OCI-LY7 (cell line): Measurements from ENCODE around the gene TMEM87A. TPM values are rescaled to one million over a fixed set of nuclear protein-coding genes. Genes with fewer than 3 reads are reported as not detected.

Experiments used
- BruUV-seq: library from RNA; stranded (reverse); fragments of 400-500 nt; replicated peaks from 2 replicates; lab custom pipeline; 2021; lab: Mats Ljungman, UMichigan
- CTCF ChIA-PET: fragments of 300-600 bp; sonication (Branson Sonifier 250); formaldehyde crosslinking; loops from one replicate; lab custom pipeline; 2022; ENCODE audit warnings: antibody characterized with exemption; ENCODE audit not compliant: unreplicated experiment; lab: Charles Lee
- POLR2A ChIA-PET: fragments of 300-600 bp; sonication (Branson Sonifier 250); formaldehyde crosslinking; loops from one replicate; lab custom pipeline; 2022; ENCODE audit warnings: antibody characterized with exemption; lab: Charles Lee
- DNase-seq: peaks from one replicate; pipeline ENCODE4 v3.0.0-alpha.2; 2015; ENCODE audit warnings: low spot score
- H2AFZ ChIP-seq: fragments of 200-600 bp; sonication (generic), shearing (Covaris generic); 2 replicates; pipeline ENCODE4 v1.6.1; 2014; ENCODE audit warnings: mild to moderate bottlenecking, antibody characterized with exemption, low read length, moderate library complexity
- H3K27ac ChIP-seq: fragments of 200-600 bp; sonication (generic); 2 replicates; pipeline ENCODE4 v1.5.1; 2014; ENCODE audit warnings: mixed run types, low read depth, mild to moderate bottlenecking, moderate library complexity, low read length, inconsistent platforms; ENCODE audit not compliant: poor library complexity, severe bottlenecking
- H3K36me3 ChIP-seq: fragments of 200-600 bp; sonication (generic); 2 replicates; pipeline ENCODE4 v1.6.1; 2014; ENCODE audit warnings: mild to moderate bottlenecking, antibody characterized with exemption, low read length, moderate library complexity, mixed read lengths; ENCODE audit not compliant: insufficient read depth
- H3K4me1 ChIP-seq: fragments of 200-600 bp; sonication (generic); 2 replicates; pipeline ENCODE4 v1.5.1; 2014; ENCODE audit warnings: mild to moderate bottlenecking, low read length; ENCODE audit not compliant: insufficient read depth, poor library complexity, severe bottlenecking
- H3K4me2 ChIP-seq: fragments of 200-600 bp; sonication (generic); 2 replicates; pipeline ENCODE4 v1.6.1; 2014; ENCODE audit warnings: mild to moderate bottlenecking, low read length
- H3K4me3 ChIP-seq: fragments of 200-600 bp; sonication (generic); 2 replicates; pipeline ENCODE4 v1.5.1; 2014; ENCODE audit warnings: mild to moderate bottlenecking, low read depth, low read length; ENCODE audit not compliant: poor library complexity, severe bottlenecking
- H3K79me2 ChIP-seq: fragments of 200-600 bp; sonication (generic); 2 replicates; pipeline ENCODE4 v1.6.1; 2016; ENCODE audit warnings: low read depth, mild to moderate bottlenecking, low read length, moderate library complexity, mixed read lengths; ENCODE audit not compliant: insufficient read depth
- H3K9me2 ChIP-seq: fragments of 200-600 bp; sonication (generic); 2 replicates; pipeline ENCODE4 v1.6.1; 2016; ENCODE audit warnings: mild to moderate bottlenecking, low read length, mixed read lengths; ENCODE audit not compliant: insufficient read depth
- H3K9me3 ChIP-seq: fragments of 200-600 bp; sonication (generic); 2 replicates; pipeline ENCODE4 v1.6.1; 2014; ENCODE audit warnings: mild to moderate bottlenecking, mixed run types, low read length, mixed read lengths
- H4K20me1 ChIP-seq: fragments of 200-600 bp; sonication (generic); 2 replicates; pipeline ENCODE4 v1.6.1; 2014; ENCODE audit warnings: mild to moderate bottlenecking, antibody characterized with exemption, low read length, moderate library complexity, mixed read lengths; ENCODE audit not compliant: insufficient read depth
- CTCF ChIP-seq: fragments of 200-600 bp; sonication (generic); conservative IDR thresholded peaks from 2 replicates; pipeline ENCODE4 v1.5.1; 2014; ENCODE audit warnings: mild to moderate bottlenecking, antibody characterized with exemption, low read length, moderate library complexity, mixed read lengths
- EZH2phosphoT487 ChIP-seq: fragments of 200-600 bp; sonication (generic); IDR thresholded peaks from 2 replicates; pipeline ENCODE4 v1.6.1; 2018; ENCODE audit warnings: low read depth, borderline replicate concordance, mild to moderate bottlenecking, mixed run types, antibody characterized with exemption, low read length, moderate library complexity, mixed read lengths
- intact Hi-C: fragments of 100-400 bp; cut with micrococcal nuclease; formaldehyde crosslinking; loops from one replicate; pipeline ENCODE4 v1.10.0; 2022; ENCODE audit not compliant: unreplicated experiment
- total RNA-seq, 2 experiments: library from RNA; depleted of rRNA in 1 of 2; stranded (reverse); fragments of >200 nt in 1 of 2; shearing (Covaris generic) in 1 of 2; gene quantifications; 2 replicates each; pipeline ENCODE4 v1.2.3, GENCODE V29; 2014 to 2022

The TMEM87A gene
- total RNA-seq, 2 experiments from 2014 or later = 23.2 to 24.5 TPM

- Histone ChIP-seq H2AFZ (no peak overlapping the region), H3K4me1 (peaks cover 29% of the 10 kb centered on the region), H3K4me2 (peak overlapping the region; percentile 54; the same call in 1 of the 2 replicates), H3K27ac (no peak overlapping the region), H3K79me2 (peaks cover 62% of the 10 kb centered on the region), H3K9me3 (no peaks in the 10 kb centered on the region), H3K9me2 (no peaks in the 10 kb centered on the region), H3K36me3 (peaks cover 52% of the 10 kb centered on the region), H4K20me1 (peaks cover 16% of the 10 kb centered on the region; the same call in 1 of the 2 replicates), H3K4me3 (peak overlapping the region; percentile 32)
- POLR2A ChIA-PET = interaction anchor here (1.0 kb wide), 2 partner anchors 11 to 42 kb away, joined by 3 to 4 read pairs; no protein-coding TSS in a partner anchor
- BruUV-seq = no TSS peak
- intact Hi-C loops = loop anchor here (5.0 to 10.0 kb wide), 2 partner anchors 53 to 284 kb away; no protein-coding TSS in a partner anchor
- DNase-seq = no peak
- CTCF ChIA-PET = no interaction called here
- TF ChIP-seq CTCF = no peak
Measured at GRCh38 chr15:42270551-42270950, 2.7 kb downstream of the TMEM87A start.

GRCh38 chr15:42267286-42267685, 5.9 kb downstream of the TMEM87A start:
- TF ChIP-seq CTCF (no peak), EZH2phosphoT487 (no peak)
- ChIA-PET CTCF (no interaction called here), POLR2A (no interaction called here)
- Histone ChIP-seq H3K9me3 (no peaks in the 10 kb centered on the region), H3K27ac (no peak overlapping the region), H2AFZ (no peak overlapping the region), H3K36me3 (peaks cover 83% of the 10 kb centered on the region), H3K4me1 (peaks cover 18% of the 10 kb centered on the region), H3K79me2 (peaks cover 40% of the 10 kb centered on the region), H4K20me1 (peaks cover 11% of the 10 kb centered on the region; the same call in 1 of the 2 replicates), H3K9me2 (no peaks in the 10 kb centered on the region), H3K4me2 (no peak overlapping the region), H3K4me3 (no peak overlapping the region)
- no peak for DNase-seq
- intact Hi-C loops = no loop called here
- BruUV-seq = no TSS peak

- no peak for DNase-seq
- Histone ChIP-seq H2AFZ (no peak overlapping the region), H3K9me2 (no peaks in the 10 kb centered on the region), H3K4me2 (no peak overlapping the region), H3K36me3 (peaks cover 91% of the 10 kb centered on the region), H3K4me3 (no peak overlapping the region), H3K27ac (no peak overlapping the region), H3K79me2 (peaks cover 15% of the 10 kb centered on the region; the same call in 1 of the 2 replicates), H3K4me1 (no peaks in the 10 kb centered on the region), H4K20me1 (no peaks in the 10 kb centered on the region), H3K9me3 (no peaks in the 10 kb centered on the region)
- no peak for TF ChIP-seq CTCF
- TF ChIP-seq EZH2phosphoT487 = no peak
- intact Hi-C loops = no loop called here
- ChIA-PET CTCF (no interaction called here), POLR2A (interaction anchor here (0.6 kb wide), 1 partner anchor 796 kb away, joined by 4 read pairs; no protein-coding TSS in a partner anchor)
- no TSS peak for BruUV-seq
Measured at GRCh38 chr15:42264795-42265194, 8.4 kb downstream of the TMEM87A start.
